Activated naive CD8-positive, alpha-beta T cell treated with anti-CD3 and anti-CD28 coated beads for 36 hours (primary cell): ENCODE data around the gene FBL. TPM values are rescaled to one million over a fixed set of nuclear protein-coding genes. Genes with fewer than 3 reads are reported as not detected.
A peak's percentile ranks its signal among the peaks of the same experiment; 100 is the strongest.

Experiments
- DNase-seq: peaks from one replicate; pipeline ENCODE4 v3.0.0; 2021
- H3K27ac Mint-ChIP-seq: one replicate; pipeline ENCODE4 v1.8.0; 2022; ENCODE audit warnings: mild to moderate bottlenecking, moderate library complexity, mixed read lengths
- H3K27me3 Mint-ChIP-seq: one replicate; pipeline ENCODE4 v1.8.0; 2022; ENCODE audit warnings: mild to moderate bottlenecking, mixed read lengths
- H3K36me3 Mint-ChIP-seq: one replicate; pipeline ENCODE4 v1.8.0; 2021; ENCODE audit warnings: mild to moderate bottlenecking, mixed read lengths
- H3K4me1 Mint-ChIP-seq: one replicate; pipeline ENCODE4 v1.8.0; 2021; ENCODE audit warnings: mixed read lengths
- H3K4me3 Mint-ChIP-seq: one replicate; pipeline ENCODE4 v1.8.0; 2022; ENCODE audit warnings: mild to moderate bottlenecking, moderate library complexity, mixed read lengths
- H3K9me3 Mint-ChIP-seq: one replicate; pipeline ENCODE4 v1.8.0; 2022; ENCODE audit warnings: mixed read lengths
- total RNA-seq, 2 experiments: library from RNA; stranded (reverse); gene quantifications; one replicate each; pipeline ENCODE4 v1.2.3, GENCODE V29; 2021

FBL gene
- total RNA-seq, 2 experiments from 2014 or later: 925 to 936 TPM

DNA sequence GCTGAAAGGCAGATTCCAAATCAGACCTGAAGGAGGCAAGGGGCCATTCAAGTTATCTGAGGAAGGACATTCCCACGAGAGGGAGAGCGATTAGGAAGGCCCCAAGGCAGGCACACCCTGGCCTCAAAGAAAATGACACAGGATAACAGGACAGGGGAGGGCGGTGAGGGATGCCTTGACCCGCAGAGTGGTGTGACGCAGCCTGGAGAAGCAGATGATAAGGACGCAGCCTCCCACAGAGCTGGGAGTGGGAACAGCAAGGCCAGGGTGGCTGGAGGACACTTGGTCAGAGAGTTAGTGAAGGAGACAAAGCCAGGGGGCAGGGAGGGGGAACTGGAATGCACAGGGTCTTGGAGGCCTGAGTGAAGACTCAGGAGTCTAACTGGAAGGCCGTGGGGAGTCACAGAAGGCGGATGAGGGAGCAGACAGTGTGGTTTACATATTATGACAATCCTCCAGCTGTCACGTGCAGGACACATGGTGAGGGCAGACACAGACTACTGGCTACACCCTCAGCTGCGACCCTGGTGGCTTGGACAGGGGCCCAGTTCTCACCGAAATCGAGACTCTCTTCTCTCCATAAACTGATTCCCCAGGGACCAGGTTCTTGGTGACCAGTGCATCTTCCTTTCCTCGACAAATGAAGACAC is 6.4 kb downstream of the FBL start:
- Mint-ChIP-seq H3K27ac (peak overlapping the region; percentile 17), H3K27me3 (no peaks in the 10 kb centered on the region), H3K4me3 (no peak overlapping the region), H3K4me1 (peaks cover 25% of the 10 kb centered on the region), H3K36me3 (peaks cover 47% of the 10 kb centered on the region), H3K9me3 (no peaks in the 10 kb centered on the region)
- DNase-seq: no peak

DNA sequence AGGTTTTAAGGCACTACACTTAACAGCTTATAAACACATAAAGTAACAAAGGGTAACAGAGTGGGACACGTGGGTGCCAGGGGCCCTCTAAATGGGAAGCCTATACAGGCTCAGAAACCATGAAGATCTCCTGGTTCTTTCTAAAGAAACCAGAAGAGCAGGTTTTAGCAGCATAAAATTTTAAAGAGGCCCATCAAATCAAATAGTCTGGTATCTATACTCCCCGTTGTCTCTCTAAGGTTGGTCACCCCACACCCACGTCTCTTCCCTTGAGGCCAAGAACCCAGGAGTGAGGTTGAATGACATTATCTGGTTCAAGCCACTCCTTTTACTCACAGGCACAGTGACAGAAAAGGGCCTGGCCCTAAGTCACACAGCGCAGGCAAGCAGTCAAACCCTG is 7.6 kb downstream of the FBL start:
- no peaks in the 10 kb centered on the region for H3K9me3 Mint-ChIP-seq

DNA sequence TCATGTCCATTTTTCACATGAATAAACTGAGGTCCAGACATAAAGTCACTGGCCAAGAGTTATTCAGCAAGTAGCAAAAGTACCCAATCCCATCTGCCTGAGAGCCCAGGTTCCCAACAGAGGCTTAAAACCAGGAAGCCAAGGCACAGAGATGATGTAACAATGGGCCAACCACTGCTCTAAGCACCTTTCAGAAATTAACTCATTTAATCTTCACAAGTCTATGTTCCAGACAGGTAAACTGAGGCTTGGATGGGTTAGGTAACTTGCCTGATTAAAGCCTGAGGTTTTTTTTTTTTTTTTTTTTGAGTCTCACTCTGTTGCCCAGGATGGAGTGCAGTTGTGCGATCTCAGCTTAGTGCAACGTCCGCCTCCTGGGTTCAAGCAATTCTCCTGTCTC is 8.2 kb downstream of the FBL start:
- peaks cover 44% of the 10 kb centered on the region for H3K36me3 Mint-ChIP-seq
- no peak overlapping the region for H3K4me3 Mint-ChIP-seq

More for the DNA sequence above, 7.6 kb downstream of the FBL start:
- Mint-ChIP-seq H3K4me1 (peaks cover 22% of the 10 kb centered on the region), H3K4me3 (no peak overlapping the region), H3K36me3 (peaks cover 43% of the 10 kb centered on the region), H3K27ac (no peak overlapping the region), H3K27me3 (no peaks in the 10 kb centered on the region)
- no peak for DNase-seq

DNA sequence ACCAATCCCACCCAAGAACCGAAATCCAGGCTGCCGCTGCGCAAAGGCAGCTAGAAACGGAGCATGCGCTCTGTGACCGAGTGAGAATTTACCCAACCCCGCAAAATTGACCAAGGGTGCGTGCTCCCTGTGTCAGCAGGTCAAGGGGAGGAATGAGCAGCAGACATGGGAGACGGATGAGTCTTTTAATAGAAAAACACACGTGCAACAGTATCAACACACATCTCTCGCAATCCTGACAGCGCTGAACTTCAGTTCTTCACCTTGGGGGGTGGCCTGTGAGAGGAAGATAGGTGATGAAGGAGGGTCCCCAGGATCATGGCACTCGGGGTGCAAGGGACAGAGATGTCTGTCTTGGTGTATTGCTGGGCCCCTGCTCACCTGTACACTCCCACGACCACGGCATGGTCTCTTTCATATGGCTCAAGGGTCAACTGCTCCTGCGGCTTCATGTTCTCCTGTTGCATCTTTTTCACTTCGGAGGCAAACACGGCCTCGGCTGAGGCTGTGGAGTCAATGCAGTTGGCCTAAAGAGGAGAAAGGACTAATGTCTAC is 11.8 kb downstream of the FBL start:
- peaks cover 25% of the 10 kb centered on the region for H3K4me1 Mint-ChIP-seq
- peak overlapping the region; percentile 44 for H3K27ac Mint-ChIP-seq
- H3K9me3 Mint-ChIP-seq: no peaks in the 10 kb centered on the region
- H3K27me3 Mint-ChIP-seq: no peaks in the 10 kb centered on the region
- no peak for DNase-seq
- peak overlapping the region; percentile 67 for H3K4me3 Mint-ChIP-seq
- H3K36me3 Mint-ChIP-seq: peaks cover 54% of the 10 kb centered on the region

More for the DNA sequence above, 8.2 kb downstream of the FBL start:
- H3K4me1 Mint-ChIP-seq: peaks cover 18% of the 10 kb centered on the region
- peak overlapping the region; percentile 52 for H3K27ac Mint-ChIP-seq
- H3K9me3 Mint-ChIP-seq: no peaks in the 10 kb centered on the region
- no peaks in the 10 kb centered on the region for H3K27me3 Mint-ChIP-seq
- DNase-seq: no peak

DNA sequence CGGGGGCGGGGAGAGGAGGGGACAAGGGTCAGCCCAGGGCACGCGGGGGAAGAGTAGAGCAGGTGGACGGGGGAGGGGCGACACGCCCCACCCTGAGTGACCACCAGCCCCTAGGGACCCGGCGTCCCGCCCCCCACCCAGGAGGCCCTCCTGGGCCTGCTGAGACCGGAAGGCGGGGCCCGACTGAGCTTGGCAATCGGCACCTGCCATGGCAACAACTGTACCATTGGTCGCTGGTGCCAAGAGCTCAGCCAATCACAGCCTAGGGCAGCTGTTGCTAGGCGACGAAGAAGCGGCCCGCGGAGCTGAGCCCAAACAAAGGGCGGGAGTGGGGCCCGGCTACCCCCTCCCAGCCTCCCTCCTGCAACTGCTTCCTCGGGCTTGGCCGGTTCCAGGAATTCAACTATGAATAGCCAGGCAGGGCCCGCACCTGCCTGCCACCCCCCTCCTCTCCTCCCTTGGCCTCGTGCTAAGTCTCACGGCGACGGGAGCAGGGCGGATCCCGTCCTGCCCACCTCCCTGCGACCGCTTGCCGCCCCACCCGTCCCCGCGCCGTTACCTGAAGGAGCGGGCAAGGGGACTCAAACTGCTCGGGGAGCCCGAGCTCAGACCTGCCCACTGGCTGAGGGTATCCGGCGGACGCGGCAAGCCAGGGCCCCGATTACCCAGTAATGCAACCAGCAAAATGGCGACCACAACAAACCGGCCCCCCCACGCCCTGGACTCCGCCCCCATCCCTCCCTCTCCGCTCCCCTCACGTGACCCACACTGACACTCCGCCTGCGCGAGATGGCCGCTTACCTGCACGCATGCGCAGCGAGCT is 12.5 kb downstream of the FBL start, which contains the start of gene DYRK1B:
DYRK1B (minus strand) TSS at position 699 of the 823 bp plus-strand sequence. CDS start 2,295 bp downstream, outside the sequence.
- no peaks in the 10 kb centered on the region for H3K9me3 Mint-ChIP-seq
- no peaks in the 10 kb centered on the region for H3K27me3 Mint-ChIP-seq
- peaks cover 30% of the 10 kb centered on the region for H3K4me1 Mint-ChIP-seq
- H3K4me3 Mint-ChIP-seq: peak within 1 kb of the TSS; percentile 67
- H3K27ac Mint-ChIP-seq: peak within 1 kb of the TSS; percentile 49
- peaks cover 55% of the 10 kb centered on the region for H3K36me3 Mint-ChIP-seq
- peak; percentile 94 for DNase-seq

DNA sequence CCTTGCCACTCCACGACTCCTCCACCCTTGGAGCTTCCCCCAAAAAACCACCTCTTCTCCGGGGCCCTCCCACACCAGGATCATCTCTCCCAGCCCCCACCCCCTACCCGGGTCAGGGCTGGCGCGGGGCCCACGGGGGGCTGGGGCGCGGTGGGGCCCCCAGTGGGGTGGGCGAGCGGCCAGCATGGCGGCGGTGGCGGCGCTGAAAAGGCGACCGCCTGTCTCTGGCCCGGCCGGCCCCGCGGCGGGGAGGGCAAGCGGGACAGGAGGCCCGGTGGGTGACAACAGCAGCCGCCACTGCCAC is 13.1 kb downstream of the FBL start:
- peaks cover 32% of the 10 kb centered on the region for H3K4me1 Mint-ChIP-seq
- no peak for DNase-seq
- H3K27me3 Mint-ChIP-seq: no peaks in the 10 kb centered on the region
- H3K4me3 Mint-ChIP-seq: peak overlapping the region; percentile 23
- H3K9me3 Mint-ChIP-seq: no peaks in the 10 kb centered on the region
- peak overlapping the region; percentile 49 for H3K27ac Mint-ChIP-seq
- H3K36me3 Mint-ChIP-seq: peaks cover 58% of the 10 kb centered on the region

DNA sequence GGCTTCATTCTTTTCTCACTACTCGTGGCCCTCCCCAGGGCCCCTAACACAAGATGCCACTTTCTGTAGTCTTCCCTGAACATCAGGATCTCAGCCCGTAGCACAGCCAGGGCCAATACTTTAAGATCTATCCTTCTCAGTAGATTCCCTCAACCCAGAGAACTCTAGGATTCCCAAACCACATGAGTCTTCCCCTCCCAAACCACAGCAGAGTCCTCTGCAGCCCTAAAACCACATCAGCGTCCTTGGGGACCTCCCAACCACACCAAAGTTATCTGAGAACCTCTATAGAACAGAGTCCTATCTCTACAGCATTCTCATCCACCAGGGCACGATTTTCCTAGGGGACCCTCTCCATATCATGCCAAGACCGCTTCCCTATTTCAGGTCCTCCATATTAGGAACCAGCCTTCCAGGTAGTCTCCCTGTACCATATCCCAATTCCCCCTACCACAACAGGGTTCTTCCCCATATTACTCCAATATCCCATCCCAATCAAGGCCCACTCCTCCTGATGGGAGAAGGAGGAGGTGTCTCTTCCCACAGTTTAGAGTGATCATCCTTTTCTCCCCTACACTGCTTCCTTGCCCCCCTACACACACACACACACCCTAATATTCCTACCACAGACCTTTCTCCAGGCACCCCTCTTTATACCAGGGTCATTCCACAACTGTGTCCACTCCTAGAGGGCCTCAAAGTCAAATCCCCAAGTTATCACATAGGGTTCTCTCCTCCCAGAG is 13.7 kb downstream of the FBL start:
- Mint-ChIP-seq H3K4me1 (peaks cover 32% of the 10 kb centered on the region), H3K4me3 (peak overlapping the region; percentile 23), H3K9me3 (no peaks in the 10 kb centered on the region), H3K36me3 (peaks cover 54% of the 10 kb centered on the region), H3K27ac (peak overlapping the region; percentile 49), H3K27me3 (no peaks in the 10 kb centered on the region)
- no peak for DNase-seq

DNA sequence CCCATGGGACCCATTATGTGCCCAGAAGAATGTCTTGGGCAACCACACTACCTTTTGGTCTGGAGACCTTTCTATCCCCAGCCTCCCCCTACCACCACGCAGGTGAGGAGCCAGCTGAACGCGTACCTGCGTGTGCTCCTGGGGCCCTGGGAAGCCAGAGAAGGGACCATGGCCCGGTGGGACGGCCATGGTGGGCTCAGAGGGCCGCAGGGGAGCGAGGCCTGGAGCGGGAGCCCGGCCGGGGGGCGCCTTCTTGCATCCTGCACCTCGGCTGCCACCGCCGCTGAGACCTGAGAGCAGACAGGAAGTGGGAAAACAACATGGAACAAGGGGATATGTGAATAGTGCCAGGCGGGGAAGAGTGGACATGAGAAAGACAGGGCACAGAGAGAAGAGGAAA is 14.5 kb downstream of the FBL start:
- H3K27me3 Mint-ChIP-seq: no peaks in the 10 kb centered on the region
- H3K4me3 Mint-ChIP-seq: no peak overlapping the region
- no peak overlapping the region for H3K27ac Mint-ChIP-seq
- H3K4me1 Mint-ChIP-seq: peaks cover 32% of the 10 kb centered on the region
- no peak for DNase-seq
- H3K36me3 Mint-ChIP-seq: peaks cover 50% of the 10 kb centered on the region
- no peaks in the 10 kb centered on the region for H3K9me3 Mint-ChIP-seq

DNA sequence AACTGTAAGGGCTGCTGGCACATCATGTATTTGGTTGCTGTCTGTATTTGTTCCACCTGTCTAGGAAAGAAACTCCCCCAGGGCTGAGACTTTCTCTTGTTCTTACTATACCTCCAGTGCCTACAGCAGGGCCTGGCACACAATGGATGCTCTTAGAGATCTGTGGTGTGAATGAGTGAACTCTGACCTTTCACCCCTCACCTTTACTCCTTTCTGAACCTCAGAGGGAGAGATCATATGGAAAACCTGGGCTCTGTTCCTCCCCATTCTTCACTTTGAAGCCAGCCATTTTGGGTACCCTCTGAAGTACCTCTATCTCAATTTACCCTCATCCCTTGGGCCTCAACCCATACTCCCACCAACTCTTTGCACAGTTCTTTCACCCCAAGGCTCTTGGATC is 15.3 kb downstream of the FBL start:
- peaks cover 32% of the 10 kb centered on the region for H3K4me1 Mint-ChIP-seq
- no peaks in the 10 kb centered on the region for H3K9me3 Mint-ChIP-seq
- H3K27me3 Mint-ChIP-seq: no peaks in the 10 kb centered on the region
- peaks cover 47% of the 10 kb centered on the region for H3K36me3 Mint-ChIP-seq
- no peak for DNase-seq
- no peak overlapping the region for H3K4me3 Mint-ChIP-seq
- peak overlapping the region; percentile 42 for H3K27ac Mint-ChIP-seq

DNA sequence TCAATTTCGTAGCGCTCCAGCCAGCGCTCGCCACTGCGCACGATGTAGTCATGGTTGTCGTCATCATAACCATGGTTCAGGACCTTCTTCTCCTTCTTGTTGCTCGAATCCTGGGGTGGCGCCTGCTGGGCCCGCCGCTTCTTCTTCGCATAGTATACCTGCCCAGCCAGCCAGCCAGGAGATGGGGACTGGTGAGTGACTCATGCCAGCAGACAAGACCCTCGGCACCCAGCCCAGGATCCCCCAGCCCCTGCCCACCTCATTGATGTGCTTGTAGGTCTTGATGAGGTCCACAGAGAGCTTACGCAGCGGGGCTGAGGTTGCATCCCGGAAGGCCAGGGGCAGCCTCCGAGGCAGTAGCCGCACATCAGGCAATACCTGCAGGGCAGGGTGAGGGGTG is 15.8 kb downstream of the FBL start:
- peaks cover 47% of the 10 kb centered on the region for H3K36me3 Mint-ChIP-seq
- no peaks in the 10 kb centered on the region for H3K9me3 Mint-ChIP-seq
- no peak for DNase-seq
- H3K27me3 Mint-ChIP-seq: no peaks in the 10 kb centered on the region
- peaks cover 32% of the 10 kb centered on the region for H3K4me1 Mint-ChIP-seq
- H3K27ac Mint-ChIP-seq: no peak overlapping the region
- no peak overlapping the region for H3K4me3 Mint-ChIP-seq

DNA sequence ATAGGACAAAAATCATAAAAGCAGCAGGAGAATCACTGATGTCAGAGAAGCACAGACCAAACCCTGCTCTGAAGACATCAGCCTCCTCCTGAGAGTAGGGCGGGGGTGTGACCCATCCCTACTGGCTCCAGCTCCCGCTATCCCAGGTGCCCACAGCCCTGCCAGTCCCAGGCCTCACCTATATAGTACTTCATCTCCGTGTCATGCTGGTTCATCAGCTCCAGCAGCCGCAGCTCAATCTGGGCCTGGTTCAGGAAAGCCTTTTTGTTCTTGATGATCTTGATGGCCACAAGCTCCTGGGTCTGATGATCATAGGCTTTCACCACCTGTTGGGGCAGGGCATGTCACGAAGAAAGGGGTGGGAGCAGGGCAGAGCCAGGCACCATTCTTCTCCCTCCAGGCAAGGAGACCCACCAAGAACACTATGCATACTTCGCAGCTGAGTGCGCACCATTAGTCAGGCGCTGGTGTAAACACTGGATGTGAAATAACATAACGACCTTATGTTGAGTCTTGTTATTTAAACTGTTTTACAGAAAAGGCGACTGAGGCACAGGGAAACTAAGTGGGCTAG is 16.4 kb downstream of the FBL start:
- H3K36me3 Mint-ChIP-seq: peaks cover 44% of the 10 kb centered on the region
- H3K4me1 Mint-ChIP-seq: peaks cover 35% of the 10 kb centered on the region

DNA sequence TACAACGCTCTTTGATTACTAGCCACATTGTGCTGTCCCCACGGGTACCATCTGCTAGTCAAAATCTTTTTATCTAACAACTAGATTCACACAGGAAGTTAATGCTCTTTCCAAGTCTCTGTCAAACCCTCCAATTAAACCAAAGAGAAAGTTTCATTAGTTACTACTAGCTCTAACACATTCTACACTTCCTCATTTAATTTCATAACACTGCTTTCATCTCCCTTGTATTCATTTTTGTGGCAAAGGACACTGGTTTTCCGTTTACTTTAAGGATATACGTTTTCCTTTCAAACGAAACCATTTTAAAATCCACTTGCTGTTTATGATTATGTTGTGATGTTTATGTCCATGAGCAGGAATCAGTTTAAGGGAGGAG is 17.5 kb downstream of the FBL start:
- Mint-ChIP-seq H3K27ac (peak overlapping the region; percentile 51), H3K27me3 (no peaks in the 10 kb centered on the region), H3K36me3 (peaks cover 37% of the 10 kb centered on the region), H3K4me1 (peaks cover 28% of the 10 kb centered on the region), H3K4me3 (no peak overlapping the region), H3K9me3 (no peaks in the 10 kb centered on the region)
- no peak for DNase-seq

More for the DNA sequence above, 16.4 kb downstream of the FBL start:
- no peak for DNase-seq
- Mint-ChIP-seq H3K4me3 (no peak overlapping the region), H3K27ac (no peak overlapping the region), H3K27me3 (no peaks in the 10 kb centered on the region), H3K9me3 (no peaks in the 10 kb centered on the region)

DNA sequence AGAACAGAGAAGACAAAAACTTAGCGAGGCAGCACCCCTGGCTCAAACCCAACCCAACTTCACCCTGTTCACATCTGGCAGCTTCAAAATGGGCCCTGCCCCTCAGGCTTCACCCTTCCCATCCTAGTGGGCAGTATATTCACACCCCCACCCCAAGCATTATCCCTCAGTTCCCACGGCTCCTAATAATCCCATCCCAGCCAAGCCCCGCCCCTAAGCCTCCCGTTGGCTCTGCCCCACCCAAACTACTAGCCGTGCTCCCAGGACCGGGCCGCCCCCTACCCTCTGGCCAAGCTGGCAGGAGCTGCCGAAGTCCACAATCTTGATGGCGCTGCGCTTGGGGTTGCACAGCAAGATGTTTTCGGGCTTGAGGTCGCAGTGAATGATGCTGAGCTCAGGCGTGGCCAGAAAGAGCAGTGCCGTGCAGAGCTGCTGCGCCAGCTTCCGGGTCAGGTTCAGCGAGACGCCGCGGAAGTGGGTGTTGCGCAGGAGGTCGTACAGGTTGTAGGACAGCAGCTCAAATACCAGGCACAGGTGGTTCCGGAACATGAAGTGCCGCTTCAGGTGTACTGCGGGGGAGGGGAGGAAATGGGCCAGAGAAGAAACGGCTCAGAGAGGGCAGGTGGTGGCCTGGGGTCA is 18.0 kb downstream of the FBL start:
- H3K27me3 Mint-ChIP-seq: no peaks in the 10 kb centered on the region
- H3K36me3 Mint-ChIP-seq: peaks cover 37% of the 10 kb centered on the region
- H3K9me3 Mint-ChIP-seq: no peaks in the 10 kb centered on the region
- no peak overlapping the region for H3K4me3 Mint-ChIP-seq
- peaks cover 28% of the 10 kb centered on the region for H3K4me1 Mint-ChIP-seq
- no peak for DNase-seq
- H3K27ac Mint-ChIP-seq: peak overlapping the region; percentile 51

DNA sequence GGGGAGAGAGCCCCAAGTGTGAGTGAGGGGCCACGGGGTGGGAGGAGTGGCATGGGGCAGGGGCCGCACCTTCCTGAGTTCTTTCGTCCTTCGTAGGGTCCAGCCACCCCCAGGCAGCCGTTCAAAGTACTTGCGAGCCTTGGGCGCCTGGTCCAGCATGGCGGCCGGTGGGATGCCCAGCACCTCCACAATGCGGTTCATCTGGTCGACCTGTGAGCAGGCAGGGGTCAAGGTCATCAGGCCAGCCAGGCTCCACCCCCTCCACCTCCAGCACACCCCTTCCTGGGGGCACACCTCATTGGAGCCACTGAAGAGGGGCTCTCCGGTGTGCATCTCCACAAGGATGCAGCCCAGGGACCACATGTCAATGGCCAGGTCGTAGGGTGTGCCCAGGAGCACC is 19.0 kb downstream of the FBL start:
- H3K9me3 Mint-ChIP-seq: no peaks in the 10 kb centered on the region

More for the DNA sequence above, 19.0 kb downstream of the FBL start:
- no peak for DNase-seq
- Mint-ChIP-seq H3K27ac (no peak overlapping the region), H3K36me3 (peaks cover 29% of the 10 kb centered on the region), H3K4me1 (peaks cover 19% of the 10 kb centered on the region), H3K4me3 (no peak overlapping the region), H3K27me3 (no peaks in the 10 kb centered on the region)
